Measurements from ENCODE around the gene SEH1L. TPM values are rescaled to one million over a fixed set of nuclear protein-coding genes. Genes with fewer than 3 reads are reported as not detected.

The SEH1L gene
- polyA plus RNA-seq, 2 of the 4 experiments (the other 2 are of a cell fraction): 31.6 to 63.1 TPM

DNA sequence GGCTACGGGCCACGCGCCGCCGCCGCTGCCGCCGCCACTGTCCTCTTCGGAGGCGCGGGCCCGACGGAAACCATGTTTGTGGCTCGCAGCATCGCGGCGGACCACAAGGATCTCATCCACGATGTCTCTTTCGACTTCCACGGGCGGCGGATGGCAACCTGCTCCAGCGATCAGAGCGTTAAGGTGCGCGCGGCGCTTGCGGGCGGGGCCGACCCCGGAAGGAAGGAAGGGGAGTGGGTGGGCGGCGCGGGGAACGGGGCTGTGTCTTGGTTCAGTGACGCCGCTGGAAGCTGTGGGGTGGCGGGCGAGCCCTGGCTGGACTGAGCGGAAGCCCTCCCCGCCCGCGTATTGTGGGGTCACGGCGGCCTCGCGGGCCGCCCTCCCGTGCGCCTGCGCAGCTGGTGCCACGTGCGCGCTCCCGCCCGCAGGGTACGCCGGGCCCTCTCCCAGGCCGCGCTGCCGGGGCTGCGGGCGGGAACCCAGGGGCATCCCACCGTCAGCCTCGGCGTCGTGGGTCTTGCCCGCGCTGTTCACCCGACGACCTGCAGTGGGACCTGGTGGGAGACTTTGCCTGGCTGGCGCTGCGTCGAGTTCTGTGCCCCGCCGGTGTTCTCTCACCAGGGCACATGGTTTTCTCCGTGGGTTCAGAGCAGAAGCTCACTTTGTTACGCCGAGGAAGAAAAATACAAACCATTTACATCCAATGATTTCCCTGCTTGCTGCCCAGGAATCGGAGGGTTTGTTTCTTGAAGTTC lies 416 bp downstream of the SEH1L start (continued):
- TF ChIP-seq PHF8 (IDR thresholded peaks at IDR 0.05; ENCODE audit: borderline replicate concordance, low read depth) (peak; percentile 85), KDM1A (IDR thresholded peaks at IDR 0.05; ENCODE audit: low read depth) (no peak), HMGXB4 (CRISPR knock-in tag; IDR thresholded peaks at IDR 0.05; ENCODE audit: borderline replicate concordance) (peak; percentile 77; the same call in 1 of the 2 replicates), HEYL (CRISPR knock-in tag; IDR thresholded peaks at IDR 0.05) (peak; percentile 84; the same call in 1 of the 2 replicates), ZSCAN20 (CRISPR knock-in tag; IDR thresholded peaks at IDR 0.05) (peak; percentile 74; the same call in 1 of the 2 replicates), E2F6 (IDR thresholded peaks at IDR 0.05; ENCODE audit: borderline replicate concordance, low read depth) (peak; percentile 99), JUN (IDR thresholded peaks at IDR 0.05) (peak; percentile 32 to 85; a peak in 2 of 5 replicates), FOSB (CRISPR knock-in tag; IDR thresholded peaks at IDR 0.05) (no peak), BCL3 (IDR thresholded peaks at IDR 0.05) (peak; percentile 67; the same call in 1 of the 3 replicates), CTCF (IDR thresholded peaks at IDR 0.05) (no peak)
- TF ChIP-seq, protein P1, sequence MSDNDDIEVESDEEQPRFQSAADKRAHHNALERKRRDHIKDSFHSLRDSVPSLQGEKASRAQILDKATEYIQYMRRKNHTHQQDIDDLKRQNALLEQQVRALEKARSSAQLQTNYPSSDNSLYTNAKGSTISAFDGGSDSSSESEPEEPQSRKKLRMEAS (IDR thresholded peaks at IDR 0.05): peak; percentile 99
- TF ChIP-seq, protein P2, sequence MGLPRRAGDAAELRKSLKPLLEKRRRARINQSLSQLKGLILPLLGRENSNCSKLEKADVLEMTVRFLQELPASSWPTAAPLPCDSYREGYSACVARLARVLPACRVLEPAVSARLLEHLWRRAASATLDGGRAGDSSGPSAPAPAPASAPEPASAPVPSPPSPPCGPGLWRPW (IDR thresholded peaks at IDR 0.05): no peak
- TF ChIP-seq, protein P3, sequence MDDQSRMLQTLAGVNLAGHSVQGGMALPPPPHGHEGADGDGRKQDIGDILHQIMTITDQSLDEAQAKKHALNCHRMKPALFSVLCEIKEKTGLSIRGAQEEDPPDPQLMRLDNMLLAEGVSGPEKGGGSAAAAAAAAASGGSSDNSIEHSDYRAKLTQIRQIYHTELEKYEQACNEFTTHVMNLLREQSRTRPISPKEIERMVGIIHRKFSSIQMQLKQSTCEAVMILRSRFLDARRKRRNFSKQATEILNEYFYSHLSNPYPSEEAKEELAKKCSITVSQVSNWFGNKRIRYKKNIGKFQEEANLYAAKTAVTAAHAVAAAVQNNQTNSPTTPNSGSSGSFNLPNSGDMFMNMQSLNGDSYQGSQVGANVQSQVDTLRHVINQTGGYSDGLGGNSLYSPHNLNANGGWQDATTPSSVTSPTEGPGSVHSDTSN (IDR thresholded peaks at IDR 0.05): no peak

- POLR2A ChIA-PET: no interaction called here
- DNase-seq (ENCODE audit: low read depth in 1 of 2, low spot score in 1 of 2): no peak
- H3K4me3 ChIP-seq: no peak overlapping the region
- H3K27ac ChIP-seq: no peak overlapping the region
- 95% methylated on average over 3 of the region's 3 CpGs for WGBS (ENCODE audit: missing lambda C conversion rate)
- CTCF ChIA-PET: no interaction called here
- no peak for FAIRE-seq
- TF ChIP-seq KDM1A (IDR thresholded peaks at IDR 0.05; ENCODE audit: low read depth): 0 out of 2 replicates have a peak, but pooled peaks have one; percentile 18
- TF ChIP-seq CTCF (IDR thresholded peaks at IDR 0.05): no peak
- no peak overlapping the region for H3K4me2 ChIP-seq
- no peaks in the 10 kb centered on the region for H3K4me1 ChIP-seq
- ATAC-seq: no peak
- H3K9me3 ChIP-seq: no peaks in the 10 kb centered on the region
These were observed 10.7 kb downstream of the SEH1L start for GRCh38 chr18:12958478-12958877.
